HEK293 (cell line): ENCODE results near the gene CACNG4.

Source experiments
- CTCF ChIA-PET: fragments of 350-600 bp; formaldehyde crosslinking; extraction: SDS; loops from one replicate; lab custom pipeline; 2021; ENCODE audit warnings: antibody characterized with exemption; lab: Yijun Ruan, JAX
- POLR2A ChIA-PET: fragments of 300-600 bp; formaldehyde crosslinking; extraction: SDS; loops from one replicate; lab custom pipeline; 2020; ENCODE audit warnings: antibody characterized with exemption, inconsistent platforms; lab: Yijun Ruan, JAX
- H3K27ac ChIP-seq: fragments of 200-500 bp; sonication (Bioruptor generic); 2 replicates; pipeline ENCODE4 v1.5.1; 2014; ENCODE audit warnings: low read depth, low read length, control low read depth, inconsistent platforms; ENCODE audit errors: extremely low read depth
- H3K36me3 ChIP-seq, 2 experiments: fragments of 200-500 bp in 1 of 2; sonication (Bioruptor generic) in 1 of 2; 1 replicate in 1 of 2; 2 replicates in 1 of 2; pipeline ENCODE4 v1.5.1; 2014 to 2017; ENCODE audit warnings: inconsistent platforms in 2 of 2, low read length in 2 of 2; ENCODE audit not compliant: control insufficient read depth in 2 of 2, insufficient read depth in 1 of 2
- H3K4me1 ChIP-seq: fragments of 200-500 bp; sonication (Bioruptor generic); 2 replicates; pipeline ENCODE4 v1.5.1; 2014; ENCODE audit warnings: mild to moderate bottlenecking, low read length, inconsistent platforms; ENCODE audit not compliant: control insufficient read depth, insufficient read depth
- H3K4me3 ChIP-seq: 2 replicates; pipeline ENCODE4 v1.5.1; 2011; ENCODE audit warnings: low read depth, mild to moderate bottlenecking, control low read depth, low read length, moderate library complexity
- H3K9me3 ChIP-seq: fragments of 200-500 bp; sonication (Bioruptor generic); 2 replicates; pipeline ENCODE4 v1.5.1; 2014; ENCODE audit warnings: low read depth, low read length, inconsistent platforms; ENCODE audit not compliant: control insufficient read depth, insufficient read depth
- BCL11B ChIP-seq: fragments of 450-650 bp; formaldehyde crosslinking; IDR thresholded peaks from 2 replicates; pipeline ENCODE4 v1.5.1; 2016; ENCODE audit warnings: low read depth, missing biosample characterization, missing genetic modification characterization
- GLI2 ChIP-seq: fragments of 450-650 bp; formaldehyde crosslinking; IDR thresholded peaks from 2 replicates; pipeline ENCODE4; 2017; ENCODE audit warnings: missing biosample characterization, missing genetic modification characterization, low read depth, borderline replicate concordance
- HOXC10 ChIP-seq: sonication (generic); formaldehyde crosslinking; IDR thresholded peaks from 2 replicates; pipeline ENCODE4 v1.8.1; 2023; ENCODE audit warnings: mild to moderate bottlenecking, missing genetic modification reagents
- KLF17 ChIP-seq: fragments of 450-650 bp; formaldehyde crosslinking; IDR thresholded peaks from 2 replicates; pipeline ENCODE4 v1.5.1; 2016; ENCODE audit warnings: missing biosample characterization, missing genetic modification characterization
- PATZ1 ChIP-seq: fragments of 450-650 bp; formaldehyde crosslinking; IDR thresholded peaks from 2 replicates; pipeline ENCODE4 v1.5.1; 2016; ENCODE audit warnings: missing biosample characterization, missing genetic modification characterization
- PRDM1 ChIP-seq: fragments of 450-650 bp; formaldehyde crosslinking; IDR thresholded peaks from 2 replicates; pipeline ENCODE4; 2016; ENCODE audit warnings: missing biosample characterization, missing genetic modification characterization
- PRDM4 ChIP-seq: fragments of 450-650 bp; formaldehyde crosslinking; IDR thresholded peaks from 2 replicates; pipeline ENCODE4 v1.5.1; 2017; ENCODE audit warnings: missing biosample characterization, missing genetic modification characterization
- SETDB1 ChIP-seq: IDR thresholded peaks from one replicate; pipeline ENCODE4 v1.6.1; 2017; ENCODE audit warnings: mild to moderate bottlenecking, low read length, moderate library complexity, mixed read lengths; ENCODE audit not compliant: insufficient read length
- SP7 ChIP-seq: fragments of 450-650 bp; formaldehyde crosslinking; IDR thresholded peaks from 2 replicates; pipeline ENCODE4 v1.5.1; 2016; ENCODE audit warnings: missing biosample characterization, missing genetic modification characterization
- TCF7L2 ChIP-seq: IDR thresholded peaks from 2 replicates; pipeline ENCODE4 v1.6.1; 2011; ENCODE audit warnings: low read depth, mild to moderate bottlenecking, inconsistent platforms, low read length, moderate library complexity, borderline replicate concordance
- TRIM28 ChIP-seq: IDR thresholded peaks from 2 replicates; pipeline ENCODE4 v1.6.1; 2011; ENCODE audit warnings: low read length, control low read depth, borderline replicate concordance
- YY2 ChIP-seq: fragments of 450-650 bp; formaldehyde crosslinking; IDR thresholded peaks from 2 replicates; pipeline ENCODE4 v1.5.1; 2016; ENCODE audit warnings: missing biosample characterization, missing genetic modification characterization
- ZBTB17 ChIP-seq: fragments of 450-650 bp; formaldehyde crosslinking; IDR thresholded peaks from 2 replicates; pipeline ENCODE4 v1.5.1; 2016; ENCODE audit warnings: missing biosample characterization, missing genetic modification characterization
- ZFP37 ChIP-seq: fragments of 450-650 bp; formaldehyde crosslinking; IDR thresholded peaks from 2 replicates; pipeline ENCODE4 v1.5.1; 2016; ENCODE audit warnings: missing biosample characterization, missing genetic modification characterization
- ZNF175 ChIP-seq: fragments of 450-650 bp; formaldehyde crosslinking; IDR thresholded peaks from 2 replicates; pipeline ENCODE4 v1.5.1; 2016; ENCODE audit warnings: missing biosample characterization, missing genetic modification characterization
- ZNF184 ChIP-seq: fragments of 450-650 bp; IDR thresholded peaks from 2 replicates; pipeline ENCODE4 v1.5.1; 2018; ENCODE audit warnings: missing biosample characterization, mild to moderate bottlenecking, missing genetic modification characterization
- ZNF214 ChIP-seq: fragments of 450-650 bp; formaldehyde crosslinking; IDR thresholded peaks from 2 replicates; pipeline ENCODE4 v1.5.1; 2017; ENCODE audit warnings: missing biosample characterization, mild to moderate bottlenecking, missing genetic modification characterization, borderline replicate concordance
- ZNF24 ChIP-seq: fragments of 450-650 bp; formaldehyde crosslinking; IDR thresholded peaks from 2 replicates; pipeline ENCODE4 v1.5.1; 2016; ENCODE audit warnings: missing biosample characterization, missing genetic modification characterization
- ZNF248 ChIP-seq: fragments of 450-650 bp; formaldehyde crosslinking; IDR thresholded peaks from 2 replicates; pipeline ENCODE4 v1.5.1; 2017; ENCODE audit warnings: missing biosample characterization, missing genetic modification characterization
- ZNF274 ChIP-seq, 2 experiments: fragments of 200-500 bp in 1 of 2; fragments of 450-650 bp in 1 of 2; sonication (Bioruptor generic) in 1 of 2; formaldehyde crosslinking in 1 of 2; IDR thresholded peaks; 2 replicates each; pipeline versions ENCODE4 v1.5.1 to v1.6.1; 2014 to 2016; ENCODE audit warnings: borderline replicate concordance in 1 of 2, inconsistent platforms in 1 of 2, low read length in 1 of 2, missing biosample characterization in 1 of 2, missing genetic modification characterization in 1 of 2
- ZNF433 ChIP-seq: fragments of 450-650 bp; formaldehyde crosslinking; IDR thresholded peaks from 2 replicates; pipeline ENCODE4 v1.5.1; 2016; ENCODE audit warnings: missing biosample characterization, missing genetic modification characterization, low read depth
- ZNF521 ChIP-seq: fragments of 450-650 bp; formaldehyde crosslinking; IDR thresholded peaks from 2 replicates; pipeline ENCODE4 v1.5.1; 2017; ENCODE audit warnings: missing biosample characterization, mild to moderate bottlenecking, missing genetic modification characterization
- ZNF623 ChIP-seq: fragments of 450-650 bp; formaldehyde crosslinking; IDR thresholded peaks from 2 replicates; pipeline ENCODE4 v1.5.1; 2016; ENCODE audit warnings: missing biosample characterization, missing genetic modification characterization
- ZNF677 ChIP-seq: fragments of 450-650 bp; IDR thresholded peaks from 2 replicates; pipeline ENCODE4 v1.5.0; 2018; ENCODE audit warnings: missing biosample characterization, mild to moderate bottlenecking, missing genetic modification characterization, moderate library complexity
- ZNF707 ChIP-seq: fragments of 450-650 bp; formaldehyde crosslinking; IDR thresholded peaks from 2 replicates; pipeline ENCODE4 v1.5.1; 2016; ENCODE audit warnings: missing biosample characterization, missing genetic modification characterization
- TF ChIP-seq, protein P1 (sequence below): fragments of 450-650 bp; formaldehyde crosslinking; IDR thresholded peaks from 2 replicates; pipeline ENCODE4 v1.5.1; 2016; ENCODE audit warnings: missing biosample characterization, missing genetic modification characterization

CACNG4 gene

GRCh38 chr17:67041531-67041930 is 77.0 kb downstream of the CACNG4 start (continued):
- TF ChIP-seq, protein P1, sequence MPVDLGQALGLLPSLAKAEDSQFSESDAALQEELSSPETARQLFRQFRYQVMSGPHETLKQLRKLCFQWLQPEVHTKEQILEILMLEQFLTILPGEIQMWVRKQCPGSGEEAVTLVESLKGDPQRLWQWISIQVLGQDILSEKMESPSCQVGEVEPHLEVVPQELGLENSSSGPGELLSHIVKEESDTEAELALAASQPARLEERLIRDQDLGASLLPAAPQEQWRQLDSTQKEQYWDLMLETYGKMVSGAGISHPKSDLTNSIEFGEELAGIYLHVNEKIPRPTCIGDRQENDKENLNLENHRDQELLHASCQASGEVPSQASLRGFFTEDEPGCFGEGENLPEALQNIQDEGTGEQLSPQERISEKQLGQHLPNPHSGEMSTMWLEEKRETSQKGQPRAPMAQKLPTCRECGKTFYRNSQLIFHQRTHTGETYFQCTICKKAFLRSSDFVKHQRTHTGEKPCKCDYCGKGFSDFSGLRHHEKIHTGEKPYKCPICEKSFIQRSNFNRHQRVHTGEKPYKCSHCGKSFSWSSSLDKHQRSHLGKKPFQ (tag by site-specific recombination), result no peak
- TF ChIP-seq SP7 (tag by site-specific recombination) (no peak), ZFP37 (tag by site-specific recombination) (no peak), ZNF623 (tag by site-specific recombination) (no peak), ZBTB17 (tag by site-specific recombination) (no peak)

DNA sequence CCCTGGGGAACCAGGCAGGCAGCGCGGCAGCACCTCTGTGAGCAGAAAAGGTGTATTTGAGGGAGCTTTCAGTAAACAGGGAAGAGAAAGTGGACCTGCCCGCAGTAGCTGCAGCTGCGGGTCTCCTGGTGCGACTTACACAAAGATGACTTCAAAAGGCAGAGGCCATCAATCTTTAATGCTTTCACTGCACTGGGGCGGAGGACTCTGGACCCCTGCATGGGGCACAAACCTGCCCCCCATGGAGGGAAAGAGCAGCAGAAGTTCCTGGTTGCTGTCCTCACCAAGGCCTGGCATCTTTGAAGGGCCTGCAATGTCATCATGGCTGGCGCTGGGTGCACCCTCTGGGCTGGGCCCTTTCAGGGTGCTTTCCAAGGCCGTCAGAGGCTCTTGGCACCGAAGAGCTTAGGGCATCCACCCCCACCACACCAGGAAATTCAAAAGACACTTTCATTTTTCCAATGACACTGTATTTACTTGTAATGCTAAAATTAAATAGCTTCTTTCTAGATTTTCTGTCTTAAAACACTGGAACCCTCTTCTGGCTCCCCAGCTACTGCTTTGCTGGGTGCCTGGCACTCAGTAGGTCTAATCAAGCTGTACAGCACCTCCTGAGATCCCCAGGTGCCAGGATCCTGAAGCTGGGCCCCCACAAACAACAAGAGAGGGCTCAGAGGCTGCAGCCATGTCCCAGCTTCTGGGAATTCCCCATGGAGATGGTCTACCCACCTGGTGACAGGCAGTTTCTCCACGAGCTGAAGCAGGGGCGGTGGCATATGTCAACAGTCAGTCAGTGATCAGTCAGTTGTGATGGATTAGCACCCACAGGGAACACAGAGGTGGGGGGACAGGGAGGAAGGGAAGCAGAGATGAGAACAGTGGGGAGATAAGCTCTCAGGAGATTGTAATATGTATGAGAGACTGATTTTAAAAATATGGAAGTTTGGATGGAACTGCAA is 77.7 kb downstream of the CACNG4 start:
- Histone ChIP-seq H3K4me1 (no peaks in the 10 kb centered on the region), H3K27ac (no peak overlapping the region), H3K4me3 (no peak overlapping the region), H3K36me3 (no peaks in the 10 kb centered on the region), H3K9me3 (no peaks in the 10 kb centered on the region)
- ChIA-PET CTCF (interaction anchor here (0.6 kb wide), 1 partner anchor 252 kb away, joined by 3 read pairs; no protein-coding TSS in a partner anchor), POLR2A (interaction anchor here (0.6 to 0.9 kb wide), 2 partner anchors 14 to 377 kb away, joined by 3 read pairs; no protein-coding TSS in a partner anchor)
- TF ChIP-seq GLI2 (tag by site-specific recombination), result no peak

- H3K4me1 ChIP-seq, result no peaks in the 10 kb centered on the region
- CTCF ChIA-PET, result no interaction called here
- H3K36me3 ChIP-seq, result no peaks in the 10 kb centered on the region
- no peak overlapping the region for H3K27ac ChIP-seq
- POLR2A ChIA-PET, result interaction anchor here (0.9 kb wide), 1 partner anchor 15 kb away, joined by 3 read pairs; no protein-coding TSS in a partner anchor
- no peaks in the 10 kb centered on the region for H3K9me3 ChIP-seq
- no peak for TF ChIP-seq PRDM4 (tag by site-specific recombination)
- TF ChIP-seq ZNF248 (tag by site-specific recombination), result no peak
- TF ChIP-seq ZNF274 (IDR thresholded peaks at IDR 0.05; ENCODE audit: low read length), result no peak
- TF ChIP-seq ZNF274 (tag by site-specific recombination; IDR thresholded peaks at IDR 0.05; ENCODE audit: borderline replicate concordance), result no peak
- no peak for TF ChIP-seq ZNF184 (tag by site-specific recombination)
- no peak for TF ChIP-seq HOXC10 (CRISPR knock-in tag)
- TF ChIP-seq PRDM1 (tag by site-specific recombination), result no peak
- no peak for TF ChIP-seq ZNF677 (tag by site-specific recombination)
- TF ChIP-seq ZNF24, result no peak
- TF ChIP-seq KLF17 (tag by site-specific recombination), result no peak
- no peak for TF ChIP-seq BCL11B
- no peak for TF ChIP-seq ZNF707 (tag by site-specific recombination)
- no peak for TF ChIP-seq YY2 (tag by site-specific recombination)
- TF ChIP-seq ZNF214 (tag by site-specific recombination), result no peak
- TF ChIP-seq TRIM28, result no peak
- no peak for TF ChIP-seq ZNF521 (tag by site-specific recombination)
- TF ChIP-seq SETDB1, result no peak
- TF ChIP-seq ZNF433, result no peak
- no peak for TF ChIP-seq TCF7L2
- no peak for TF ChIP-seq ZNF175 (tag by site-specific recombination)
- TF ChIP-seq PATZ1 (tag by site-specific recombination), result no peak
- TF ChIP-seq, all 188 proteins: peak for 0
- no peak overlapping the region for H3K4me3 ChIP-seq
Measured at GRCh38 chr17:67043283-67043682, 78.8 kb downstream of the CACNG4 start.
